NCI-H2107 treated with DMSO at 0.1 percent for 48 hours (cell line): ENCODE data around the gene ZNF749.
"Not testable (repeated sequence)": the region's sequence is repeated elsewhere in the genome, so short reads cannot be mapped to it uniquely, and the experiment has no call there.

Experiments used
- DNase-seq: peaks from one replicate; lab custom pipeline; 2025; ENCODE audit not compliant: unreplicated experiment; lab: John Stamatoyannopoulos, UW

ZNF749 gene

GRCh38 chr19:57465680-57466381, 30.7 kb downstream of the ZNF749 start:
- DNase-seq = no peak

DNA sequence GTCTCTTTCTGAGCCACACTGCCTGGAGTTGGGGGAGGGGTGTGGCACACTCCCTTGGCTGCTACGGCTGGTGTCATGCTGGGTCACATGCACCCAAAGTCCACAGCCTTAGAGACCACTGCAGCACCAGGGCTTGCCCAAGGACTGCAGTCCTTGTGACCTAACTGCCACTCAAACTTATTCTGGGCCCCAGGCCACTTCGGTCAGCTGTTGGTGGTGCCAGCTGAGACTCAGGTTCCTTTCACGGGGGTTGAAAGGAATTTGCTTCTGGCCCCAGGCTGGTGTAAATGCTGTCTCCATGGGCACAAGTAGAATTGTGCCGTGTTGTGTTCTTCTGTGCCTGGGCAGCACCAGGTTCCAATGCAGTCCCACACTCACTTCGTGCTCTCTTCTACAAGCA, 31.4 kb downstream of the ZNF749 start:
- no peak for DNase-seq

DNA sequence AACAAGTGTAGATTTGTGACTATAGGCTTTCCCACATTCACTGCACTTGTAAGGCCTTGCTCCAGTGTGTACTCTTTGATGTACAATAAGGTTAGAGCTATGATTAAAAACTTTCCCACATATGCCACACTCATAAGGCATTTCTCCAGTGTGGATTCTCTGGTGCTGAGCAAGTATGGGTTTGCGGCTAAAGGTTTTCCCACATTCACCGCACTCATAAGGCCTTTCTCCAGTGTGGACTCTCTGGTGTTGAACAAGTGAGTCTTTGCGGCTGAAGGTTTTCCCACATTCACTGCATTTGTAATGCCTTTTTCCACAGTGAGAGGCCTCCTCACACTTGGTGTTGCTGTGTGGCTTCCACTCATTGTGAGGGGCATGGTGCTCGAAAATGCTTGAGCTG, 38.5 kb downstream of the ZNF749 start:
- no peak for DNase-seq

DNA sequence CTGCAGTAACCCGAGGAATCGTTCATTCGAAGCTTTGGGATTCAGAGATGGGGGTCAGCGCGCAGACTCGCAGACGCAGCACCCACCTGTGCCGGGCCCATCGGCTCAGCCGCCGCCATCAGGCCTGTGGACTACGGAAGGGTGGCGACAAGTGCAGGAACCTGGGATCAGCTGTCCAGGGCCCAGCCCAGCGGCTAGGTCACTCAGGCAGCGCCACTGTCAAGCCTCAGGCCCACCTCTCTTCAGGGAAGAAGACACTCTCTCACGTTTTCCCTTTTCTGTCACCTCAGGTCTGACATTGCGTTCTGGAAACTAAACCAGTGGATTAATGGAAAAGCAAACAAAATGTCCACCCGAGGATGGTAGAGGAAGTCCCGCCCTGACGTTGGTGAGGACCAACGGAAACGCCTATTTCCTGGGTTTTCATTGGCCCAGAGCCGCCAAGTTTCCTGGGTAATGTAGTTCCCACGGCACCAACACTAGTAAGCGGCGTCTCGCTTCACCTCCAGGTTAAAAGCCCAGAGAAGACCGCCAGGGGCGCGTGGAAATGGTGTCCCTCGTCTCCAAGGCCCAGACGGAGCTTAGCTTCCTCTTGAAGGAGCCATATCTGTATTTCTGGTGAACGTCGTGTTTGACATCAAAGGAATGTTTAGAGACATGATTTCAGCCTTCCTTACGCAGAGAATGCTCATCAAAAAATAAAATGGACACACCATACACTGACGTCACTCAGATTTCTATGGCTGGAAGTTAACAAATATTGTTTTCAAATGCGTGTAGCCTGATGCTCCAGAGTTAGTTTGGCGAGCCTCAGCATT, 42.3 kb downstream of the ZNF749 start, which contains the start of gene ZNF772:
TSS of gene ZNF772 (minus strand) at position 376 of the 818 bp plus-strand sequence. CDS start at position 119, 257 bp downstream.
- DNase-seq = peak; percentile 88

DNA sequence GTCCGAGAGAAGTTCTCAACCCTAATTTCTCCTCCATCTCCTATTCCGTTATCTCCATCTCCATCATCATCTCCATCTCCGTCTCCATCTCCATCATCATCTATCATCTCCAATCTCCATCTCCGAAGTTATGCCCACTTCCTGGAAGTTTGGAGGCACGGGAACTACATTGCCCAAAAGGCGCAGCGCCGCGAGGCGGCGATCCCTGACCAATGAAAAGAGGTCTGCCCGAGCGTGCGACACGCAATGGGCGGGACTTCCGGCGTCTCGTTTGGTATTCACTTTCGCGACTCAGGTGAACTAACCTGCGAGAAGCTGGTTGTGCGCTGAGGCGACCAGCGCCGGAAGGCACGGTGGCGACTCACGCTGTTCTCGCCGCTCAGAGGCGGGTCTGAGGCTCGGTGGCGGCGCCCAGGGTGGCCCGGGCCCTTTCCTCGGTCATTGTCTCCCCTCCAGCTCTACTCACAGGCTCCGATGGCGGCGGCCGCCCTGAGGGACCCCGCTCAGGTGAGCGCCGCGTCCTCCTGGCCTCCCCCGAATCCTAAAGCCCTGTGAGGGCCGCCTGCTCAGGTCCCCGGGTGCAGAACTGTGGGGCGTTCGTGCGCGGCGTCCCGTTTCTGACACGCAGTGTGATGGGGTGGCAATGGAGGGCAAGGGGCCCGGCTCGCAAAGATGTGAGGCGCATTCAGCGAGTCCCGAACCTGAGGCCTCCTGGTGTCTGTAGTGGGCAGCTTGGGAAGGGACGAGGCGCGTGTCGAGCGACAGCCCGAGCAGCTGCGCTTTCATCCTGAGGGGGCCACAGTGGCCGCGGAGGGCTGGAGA, 52.6 kb downstream of the ZNF749 start, which contains the start of gene ZNF419:
TSS of gene ZNF419 (plus strand) at position 274 of the 822 bp plus-strand sequence. CDS start at position 475, 201 bp downstream.
- DNase-seq = peak; percentile 86

DNA sequence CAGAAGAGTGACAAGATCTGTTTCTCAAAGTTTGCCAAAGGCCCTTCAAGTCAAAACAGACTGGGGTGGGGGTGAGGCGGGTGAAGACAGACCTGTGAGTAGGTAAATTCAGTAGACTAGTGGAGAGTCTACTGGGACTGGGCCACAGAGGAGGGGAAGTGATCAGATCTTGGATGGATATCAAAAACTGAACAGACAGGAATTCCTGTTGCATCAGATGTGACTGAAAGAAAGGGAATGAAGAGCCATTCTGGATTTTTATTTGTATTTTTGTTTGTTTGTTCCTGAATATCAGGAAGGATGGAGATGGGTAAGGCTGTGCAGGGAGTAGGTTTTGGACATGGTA, 53.1 kb downstream of the ZNF749 start:
- DNase-seq = not testable (repeated sequence)
